ENCODE results near the gene ARPC1A.
A peak's percentile ranks its signal among the peaks of the same experiment; 100 is the strongest.
"Not testable (repeated sequence)": the region's sequence is repeated elsewhere in the genome, so short reads cannot be mapped to it uniquely, and the experiment has no call there.

Gene ARPC1A

GRCh38 chr7:99324559-99324958 is 1.1 kb upstream of the ARPC1A start:
- TF ChIP-seq CTCF (IDR thresholded peaks at IDR 0.05; ENCODE audit: borderline replicate concordance, insufficient read depth, low read depth, low read length) = no peak
- peak overlapping the region; percentile 98 for H3K4me3 ChIP-seq (ENCODE audit: low read depth, low read length)

- H3K4me3 ChIP-seq (ENCODE audit: low read depth, low read length) = peak overlapping the region; percentile 98
- no peak for TF ChIP-seq CTCF (IDR thresholded peaks at IDR 0.05; ENCODE audit: borderline replicate concordance, insufficient read depth, low read depth, low read length)
Observed at GRCh38 chr7:99325001-99325493, 651 bp upstream of the ARPC1A start.

GRCh38 chr7:99326408-99326782 is 697 bp downstream of the ARPC1A start:
- H3K4me3 ChIP-seq (ENCODE audit: low read depth, low read length) = peak overlapping the region; percentile 98
- no peak for TF ChIP-seq CTCF (IDR thresholded peaks at IDR 0.05; ENCODE audit: borderline replicate concordance, insufficient read depth, low read depth, low read length)

GRCh38 chr7:99330314-99330961 is 4.7 kb downstream of the ARPC1A start:
- H3K4me3 ChIP-seq (ENCODE audit: low read depth, low read length) = not testable (repeated sequence)

GRCh38 chr7:99331002-99331401 is 5.3 kb downstream of the ARPC1A start:
- TF ChIP-seq CTCF (IDR thresholded peaks at IDR 0.05; ENCODE audit: borderline replicate concordance, insufficient read depth, low read depth, low read length) = no peak
- H3K4me3 ChIP-seq (ENCODE audit: low read depth, low read length) = no peak overlapping the region

GRCh38 chr7:99339595-99339994 is 13.9 kb downstream of the ARPC1A start:
- no peak for TF ChIP-seq CTCF (IDR thresholded peaks at IDR 0.05; ENCODE audit: borderline replicate concordance, insufficient read depth, low read depth, low read length)
- no peak overlapping the region for H3K4me3 ChIP-seq (ENCODE audit: low read depth, low read length)

- no peak overlapping the region for H3K4me3 ChIP-seq (ENCODE audit: low read depth, low read length)
- no peak for TF ChIP-seq CTCF (IDR thresholded peaks at IDR 0.05; ENCODE audit: borderline replicate concordance, insufficient read depth, low read depth, low read length)
Observed at GRCh38 chr7:99340659-99341058, 15.0 kb downstream of the ARPC1A start.

Data from GM12875 (cell line).